Mammary microvascular endothelial cell (primary cell): ENCODE data around the gene LTV1. TPM values are rescaled to one million over a fixed set of nuclear protein-coding genes. Genes with fewer than 3 reads are reported as not detected.

ENCODE experiments used
- total RNA-seq: library from RNA; depleted of rRNA; stranded (reverse); fragments of >200 nt; gene quantifications from 2 replicates; pipeline ENCODE4 v1.2.3, GENCODE V29; 2015

Gene LTV1
- 20.2 and 21.5 TPM in 2 replicates for total RNA-seq

GRCh38 chr6:143842902-143843676 is at the start of gene LTV1:
Gene LTV1 (plus strand): TSS chr6:143843338. CDS start chr6:143843478, 140 bp downstream.

GRCh38 chr6:143864234-143864633 is 21.1 kb downstream of the LTV1 start, which contains the start of gene ZC2HC1B:
Gene ZC2HC1B (plus strand): TSS chr6:143864474. CDS start chr6:143864540, 66 bp downstream.

Other genes starting within 250 kb of the LTV1 start
- 94.1 and 118 TPM in 2 replicates for gene PHACTR2, start 165.4 kb upstream of the LTV1 start, total RNA-seq
- not detected in 2 replicates for gene ZC2HC1B, start 21.1 kb downstream of the LTV1 start, total RNA-seq
- 10.8 and 13.0 TPM in 2 replicates for gene PLAGL1, start 164.9 kb downstream of the LTV1 start, total RNA-seq